D341Med (cell line): ENCODE measurements around the gene CNPPD1.

Experiments
- DNase-seq: peaks from one replicate; pipeline ENCODE4 v3.0.0; 2012; ENCODE audit warnings: low spot score

Gene CNPPD1

GRCh38 chr2:219160186-219161017 lies 16.3 kb downstream of the CNPPD1 start, which contains the start of gene NHEJ1:
NHEJ1 (minus strand) TSS chr2:219160815; CDS start chr2:219158362, 2,453 bp downstream.
- peak; percentile 95 for DNase-seq

DNA sequence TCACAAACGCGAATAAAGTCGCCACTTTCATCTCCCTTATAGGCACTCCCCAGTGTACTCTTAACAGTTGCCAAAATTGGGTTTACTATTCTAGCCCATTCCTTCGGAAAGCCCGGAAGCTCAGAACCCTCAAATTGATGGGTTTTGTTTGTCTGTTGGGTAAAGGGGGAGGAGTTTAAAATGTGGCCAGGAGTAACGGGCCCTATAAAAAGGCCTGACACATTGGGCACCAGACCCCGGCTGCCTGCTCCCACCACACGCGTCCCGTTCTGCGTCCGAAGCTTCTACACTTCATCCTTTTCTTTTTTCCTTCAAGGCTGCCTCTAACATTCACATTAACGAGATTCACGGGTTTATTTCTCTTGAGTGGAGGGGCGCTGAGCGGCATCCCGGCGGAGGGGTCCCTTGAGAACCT lies 16.9 kb downstream of the CNPPD1 start:
- no peak for DNase-seq

DNA sequence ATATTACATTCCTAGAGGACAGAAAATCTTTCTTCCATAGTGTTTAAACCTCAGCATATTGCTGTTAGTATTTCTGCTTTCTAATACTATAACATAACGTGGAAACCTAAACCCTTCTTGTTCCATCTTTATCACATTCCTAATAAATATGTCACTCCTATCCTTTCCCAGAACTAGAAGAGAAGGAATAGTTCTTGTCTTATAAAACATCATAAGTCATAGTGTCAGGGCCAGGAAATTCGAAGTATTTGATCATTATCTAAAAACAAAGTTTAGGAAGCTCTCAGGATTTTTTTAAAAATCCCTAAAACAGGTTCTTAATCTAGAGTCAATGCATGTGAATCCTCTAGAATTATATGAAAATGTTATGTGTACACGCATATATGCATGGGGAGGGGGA lies 18.1 kb downstream of the CNPPD1 start:
- DNase-seq, result no peak

GRCh38 chr2:219158025-219158424 lies 18.7 kb downstream of the CNPPD1 start:
- DNase-seq, result no peak

GRCh38 chr2:219157396-219157795 lies 19.3 kb downstream of the CNPPD1 start:
- DNase-seq, result no peak

GRCh38 chr2:219155054-219155644 lies 21.6 kb downstream of the CNPPD1 start:
- DNase-seq, result peak; percentile 68

DNA sequence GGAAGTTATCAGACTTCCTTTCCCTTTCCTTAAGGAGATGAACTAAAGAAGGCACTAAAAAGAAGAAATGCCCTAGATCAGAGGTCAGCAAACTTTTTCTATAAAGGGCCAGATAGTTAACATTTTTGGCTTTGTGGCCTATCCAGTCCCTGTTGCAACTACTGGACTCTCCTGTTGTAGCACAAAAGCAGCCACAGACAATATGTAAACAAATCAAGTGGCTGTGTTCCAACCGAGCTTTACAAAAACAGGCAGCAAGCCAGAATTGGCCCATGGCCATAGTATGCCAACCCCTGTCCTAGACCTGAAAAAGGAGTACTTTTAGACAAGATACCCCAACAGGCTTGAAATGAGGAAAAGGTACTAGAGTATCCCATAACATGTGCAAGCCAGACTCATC lies 27.1 kb downstream of the CNPPD1 start:
- DNase-seq, result no peak

DNA sequence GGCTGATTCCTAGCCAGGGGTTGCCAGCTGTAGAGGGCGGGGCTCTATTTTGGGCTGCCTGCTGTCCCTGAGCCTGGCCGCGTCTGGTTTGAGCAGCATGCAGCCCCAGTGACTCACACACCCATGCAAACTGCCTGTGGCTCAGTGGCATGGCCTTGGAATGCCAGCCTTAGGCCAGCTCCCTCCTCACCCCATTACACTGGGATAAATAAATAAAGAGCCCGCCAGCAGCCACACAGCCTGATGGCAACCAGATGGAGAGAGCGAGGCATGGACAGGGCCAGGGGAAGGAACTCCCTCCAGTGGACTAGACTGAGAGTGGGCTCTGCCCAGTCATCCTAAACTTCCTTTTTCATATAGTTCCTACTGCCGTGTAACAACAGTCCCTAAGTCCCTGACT lies 34.4 kb downstream of the CNPPD1 start:
- no peak for DNase-seq

- DNase-seq, result no peak
Measured at GRCh38 chr2:219140722-219141121, 36.0 kb downstream of the CNPPD1 start.

- DNase-seq, result no peak
Measured at GRCh38 chr2:219133976-219134375, 42.7 kb downstream of the CNPPD1 start.

DNA sequence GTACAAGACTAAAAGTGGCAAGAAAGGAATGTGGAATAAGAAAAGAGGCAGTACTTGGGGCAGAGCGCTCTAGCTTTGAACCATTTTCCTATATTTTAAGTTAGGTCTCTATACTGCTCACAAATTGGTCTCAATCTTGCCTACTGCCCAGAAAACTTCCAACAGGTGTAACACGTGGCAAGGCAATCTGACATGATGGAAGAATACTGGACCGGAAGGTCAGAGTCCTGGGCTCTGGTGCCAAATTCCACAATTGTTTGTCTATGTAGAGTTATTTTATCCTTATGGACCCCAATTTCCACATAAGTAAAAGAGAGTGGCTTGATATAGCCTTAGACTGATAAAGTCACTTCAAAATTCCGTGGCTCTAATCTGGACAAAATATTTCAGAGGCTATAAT lies 45.0 kb downstream of the CNPPD1 start:
- DNase-seq, result no peak

DNA sequence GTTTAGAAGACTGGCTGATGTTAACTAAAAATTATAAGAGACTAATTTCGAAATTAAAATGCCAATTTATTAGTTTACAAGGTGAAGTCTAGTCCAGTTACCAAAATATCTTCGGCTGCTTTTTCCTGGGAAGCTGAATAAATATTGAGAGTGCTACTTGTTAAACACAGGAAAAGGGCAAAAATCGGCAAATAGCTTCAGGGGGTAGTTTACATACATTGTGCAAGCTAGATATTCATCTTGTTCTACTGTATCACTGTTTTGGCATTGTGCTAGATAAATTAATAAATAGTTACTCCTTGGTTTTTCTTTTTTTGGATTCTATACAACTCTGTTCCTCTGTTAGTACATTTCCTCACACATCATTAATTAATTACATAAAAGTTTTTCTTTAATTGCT lies 45.4 kb downstream of the CNPPD1 start:
- no peak for DNase-seq

GRCh38 chr2:219129589-219129988 lies 47.1 kb downstream of the CNPPD1 start:
- DNase-seq, result no peak

GRCh38 chr2:219128396-219128795 lies 48.3 kb downstream of the CNPPD1 start:
- no peak for DNase-seq

DNA sequence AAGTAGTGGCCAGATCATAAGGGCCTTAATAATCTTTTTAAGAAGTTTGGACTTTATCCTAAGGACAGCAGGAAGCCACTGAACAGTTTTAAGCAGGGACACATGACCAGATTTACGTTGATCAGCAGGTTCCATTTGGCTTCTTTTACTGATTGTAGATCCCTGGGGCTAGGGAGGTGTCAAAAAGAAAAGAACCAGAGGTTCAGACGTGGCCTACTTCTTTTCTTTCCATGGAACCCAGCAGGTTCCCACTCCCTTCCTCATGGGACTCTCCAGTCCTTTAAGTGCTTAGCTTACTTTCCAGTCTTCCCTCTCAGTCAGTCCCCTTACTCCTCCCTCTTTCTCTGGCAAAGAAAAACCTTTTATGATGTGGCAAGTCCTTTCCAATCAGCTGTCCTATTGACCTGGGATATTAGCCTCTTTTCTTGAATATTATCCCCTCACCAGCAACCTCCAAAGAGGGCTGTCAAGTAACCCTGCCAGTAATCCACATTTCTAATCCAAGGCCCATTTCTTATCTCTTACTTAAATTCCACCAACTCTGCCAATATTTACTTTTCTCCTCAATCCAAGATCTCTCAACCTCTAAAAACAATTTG lies 49.6 kb downstream of the CNPPD1 start:
- DNase-seq, result no peak

DNA sequence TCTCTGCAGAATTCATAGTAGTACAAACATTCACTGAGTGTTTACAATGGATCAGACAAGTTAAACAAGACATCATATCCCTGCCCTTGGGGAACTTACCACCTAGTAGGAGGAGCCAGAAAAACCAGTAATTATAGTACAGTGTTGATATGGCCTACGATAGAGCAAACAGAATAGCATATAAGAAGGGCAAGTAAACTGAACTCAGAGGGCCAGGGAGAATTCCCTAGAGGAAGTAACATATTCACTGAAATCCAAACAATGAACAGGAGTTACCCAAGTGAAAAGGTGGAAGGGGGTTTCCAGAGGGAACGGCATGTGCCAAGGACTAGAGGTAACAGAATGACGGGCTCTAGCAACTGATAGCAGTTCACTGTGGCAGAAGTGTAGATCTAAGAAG lies 50.2 kb downstream of the CNPPD1 start:
- DNase-seq, result no peak

DNA sequence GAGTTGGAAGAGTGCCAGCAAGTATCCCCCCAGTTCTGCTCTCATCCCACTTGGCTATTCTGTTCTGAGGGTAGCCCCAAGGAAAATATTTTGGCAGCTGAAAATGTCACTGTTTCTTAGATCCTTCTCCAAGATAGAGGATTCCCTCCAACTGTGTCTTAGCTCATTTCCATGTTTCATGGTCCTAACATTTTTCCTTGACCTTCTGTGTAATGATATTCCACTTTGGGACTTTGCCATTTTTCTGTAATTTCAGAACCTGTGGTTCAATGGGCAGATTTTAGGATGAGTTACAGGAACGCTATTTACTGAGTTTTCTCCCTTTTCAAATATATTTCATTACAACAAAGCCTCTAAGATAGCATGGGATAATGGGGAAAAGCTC lies 50.8 kb downstream of the CNPPD1 start:
- no peak for DNase-seq

DNA sequence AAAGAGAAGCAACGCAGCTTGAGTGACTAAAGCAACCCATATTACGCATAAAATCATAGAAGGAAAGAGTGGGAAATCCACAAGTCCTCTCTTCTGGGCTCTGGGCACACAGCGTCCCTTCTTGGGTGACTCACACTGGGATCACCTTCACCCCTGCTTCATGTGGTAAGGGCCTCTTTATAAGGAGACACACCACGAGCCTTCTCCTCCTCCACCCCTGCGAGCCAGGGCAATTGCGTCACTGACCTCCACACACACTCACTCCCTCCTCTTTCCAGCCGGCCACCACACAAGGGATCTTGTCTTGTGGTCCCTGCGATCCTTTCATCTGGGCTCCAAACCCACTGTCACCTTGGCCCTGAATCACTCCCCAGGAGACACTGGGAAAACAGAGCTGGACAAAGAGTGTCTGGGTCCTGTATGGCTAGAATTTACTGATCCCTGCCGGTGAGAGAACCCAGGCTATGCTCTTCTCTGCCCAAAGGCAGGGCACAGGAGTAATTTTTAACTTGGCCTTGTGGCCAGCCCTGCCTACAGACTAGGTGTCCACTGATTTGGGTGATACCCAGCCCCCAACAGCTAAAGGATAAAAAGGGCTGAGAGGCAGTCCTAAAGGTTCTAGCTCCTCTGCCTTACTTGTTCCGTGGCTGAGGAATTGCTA lies 51.4 kb downstream of the CNPPD1 start:
- DNase-seq, result no peak

DNA sequence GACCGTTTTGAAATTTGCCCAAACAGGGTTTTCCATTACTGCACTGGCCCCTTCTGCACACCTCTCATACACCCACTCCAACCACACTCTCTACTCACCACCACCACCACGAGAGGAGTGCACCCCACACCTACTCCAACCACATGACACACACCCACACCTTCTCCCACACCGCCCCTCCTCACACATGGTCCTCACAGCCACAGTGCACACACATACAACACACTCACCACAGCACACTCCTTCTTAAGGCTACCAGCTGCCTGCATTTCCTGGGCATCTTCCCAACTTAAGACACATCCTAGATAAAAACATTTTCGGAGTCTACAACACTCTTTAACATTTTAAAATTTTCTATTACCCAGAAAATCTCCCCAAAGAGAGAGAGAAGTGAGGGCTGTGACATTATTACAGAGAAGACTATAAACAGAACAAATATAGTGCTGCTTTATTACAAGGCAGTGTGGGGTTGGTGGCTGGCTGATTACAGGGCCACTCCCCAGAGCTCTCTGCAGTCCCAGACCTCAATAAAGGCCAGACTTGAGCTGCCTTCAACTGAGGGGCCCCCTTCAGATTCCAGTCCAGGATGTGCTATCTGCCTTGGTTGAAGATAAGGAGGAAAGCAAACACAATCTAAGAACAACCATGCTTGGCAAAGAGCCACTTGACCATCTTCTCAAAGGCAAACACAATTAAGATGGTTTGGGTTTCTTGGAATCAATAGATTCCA lies 52.2 kb downstream of the CNPPD1 start:
- no peak for DNase-seq

DNA sequence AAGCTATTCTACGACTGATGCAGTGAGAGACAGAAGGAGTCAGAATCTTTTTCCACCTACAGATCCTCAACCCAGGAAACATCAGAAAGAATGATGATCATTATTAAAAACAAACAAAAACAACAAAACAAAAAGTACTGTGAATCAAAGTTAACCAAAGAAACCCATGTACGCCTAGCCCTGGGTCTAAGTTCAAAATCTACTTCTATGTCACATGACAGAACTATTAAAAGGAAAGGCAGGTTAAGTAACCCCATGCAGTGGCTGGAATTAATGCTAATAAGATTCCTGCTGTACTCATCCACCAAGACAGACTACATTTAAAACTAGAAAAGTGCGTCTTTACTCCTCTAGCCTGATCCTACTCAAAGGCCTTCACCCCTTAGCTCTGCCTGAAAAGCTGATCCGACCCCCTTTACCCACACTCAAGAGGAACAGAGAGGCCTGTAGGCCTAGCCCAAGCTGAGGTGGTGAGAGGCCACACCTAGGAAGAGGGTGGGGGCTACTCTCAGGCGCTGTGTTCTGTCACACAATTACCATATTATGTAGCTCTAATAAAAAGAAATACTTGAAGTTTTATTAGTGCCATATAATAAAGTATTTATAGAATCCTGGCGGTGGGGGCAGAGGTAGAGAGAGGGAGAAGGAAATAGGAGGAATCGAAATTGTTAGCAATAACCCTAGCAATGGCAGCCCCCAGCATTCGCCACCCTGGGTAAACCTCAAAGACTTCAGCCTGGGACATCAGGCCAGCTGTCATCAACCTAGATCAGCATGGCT lies 53.2 kb downstream of the CNPPD1 start:
- no peak for DNase-seq
